ENCODE data around the gene INSM1.

Gene INSM1

GRCh38 chr20:20410678-20411077 is 42.8 kb downstream of the INSM1 start:
- no peak overlapping the region for H3K4me3 ChIP-seq (ENCODE audit: low read length, poor library complexity, severe bottlenecking)
- no peaks in the 10 kb centered on the region for H3K36me3 ChIP-seq (ENCODE audit: insufficient read depth, low read length)
- no peak overlapping the region for H3K4me2 ChIP-seq (ENCODE audit: low read depth, low read length, poor library complexity, severe bottlenecking)
- TF ChIP-seq EZH2phosphoT487 (IDR thresholded peaks at IDR 0.05; ENCODE audit: borderline replicate concordance): no peak
- TF ChIP-seq, protein P1, sequence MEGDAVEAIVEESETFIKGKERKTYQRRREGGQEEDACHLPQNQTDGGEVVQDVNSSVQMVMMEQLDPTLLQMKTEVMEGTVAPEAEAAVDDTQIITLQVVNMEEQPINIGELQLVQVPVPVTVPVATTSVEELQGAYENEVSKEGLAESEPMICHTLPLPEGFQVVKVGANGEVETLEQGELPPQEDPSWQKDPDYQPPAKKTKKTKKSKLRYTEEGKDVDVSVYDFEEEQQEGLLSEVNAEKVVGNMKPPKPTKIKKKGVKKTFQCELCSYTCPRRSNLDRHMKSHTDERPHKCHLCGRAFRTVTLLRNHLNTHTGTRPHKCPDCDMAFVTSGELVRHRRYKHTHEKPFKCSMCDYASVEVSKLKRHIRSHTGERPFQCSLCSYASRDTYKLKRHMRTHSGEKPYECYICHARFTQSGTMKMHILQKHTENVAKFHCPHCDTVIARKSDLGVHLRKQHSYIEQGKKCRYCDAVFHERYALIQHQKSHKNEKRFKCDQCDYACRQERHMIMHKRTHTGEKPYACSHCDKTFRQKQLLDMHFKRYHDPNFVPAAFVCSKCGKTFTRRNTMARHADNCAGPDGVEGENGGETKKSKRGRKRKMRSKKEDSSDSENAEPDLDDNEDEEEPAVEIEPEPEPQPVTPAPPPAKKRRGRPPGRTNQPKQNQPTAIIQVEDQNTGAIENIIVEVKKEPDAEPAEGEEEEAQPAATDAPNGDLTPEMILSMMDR (conservative IDR thresholded peaks at IDR 0.05; ENCODE audit: low read length): no peak
- H3K79me2 ChIP-seq (ENCODE audit: insufficient read depth, low read length): no peaks in the 10 kb centered on the region
- no peak overlapping the region for H3K9ac ChIP-seq (ENCODE audit: low read depth, low read length, poor library complexity, severe bottlenecking)
- no peaks in the 10 kb centered on the region for H3K27me3 ChIP-seq (ENCODE audit: insufficient read depth, low read length, poor library complexity, severe bottlenecking)
- no peak overlapping the region for H2AFZ ChIP-seq (ENCODE audit: low read length)
- no peaks in the 10 kb centered on the region for H3K9me2 ChIP-seq (replicated peaks; ENCODE audit: low read depth, low read length)
- H4K20me1 ChIP-seq (ENCODE audit: insufficient read depth, low read length, poor library complexity, severe bottlenecking): no peaks in the 10 kb centered on the region
- no peaks in the 10 kb centered on the region for H3K9me3 ChIP-seq (ENCODE audit: insufficient read depth, low read depth, low read length)
- no peaks in the 10 kb centered on the region for H3F3A ChIP-seq (ENCODE audit: low read depth)
- no peaks in the 10 kb centered on the region for H3K4me1 ChIP-seq (ENCODE audit: insufficient read depth, low read length, poor library complexity, severe bottlenecking)

- Histone ChIP-seq H3K4me1 (ENCODE audit: insufficient read depth, low read length, poor library complexity, severe bottlenecking) (no peaks in the 10 kb centered on the region), H3K4me3 (ENCODE audit: low read length, poor library complexity, severe bottlenecking) (no peak overlapping the region), H3F3A (ENCODE audit: low read depth) (no peaks in the 10 kb centered on the region), H4K20me1 (ENCODE audit: insufficient read depth, low read length, poor library complexity, severe bottlenecking) (no peaks in the 10 kb centered on the region), H3K36me3 (ENCODE audit: insufficient read depth, low read length) (no peaks in the 10 kb centered on the region), H3K4me2 (ENCODE audit: low read depth, low read length, poor library complexity, severe bottlenecking) (no peak overlapping the region), H3K79me2 (ENCODE audit: insufficient read depth, low read length) (no peaks in the 10 kb centered on the region), H2AFZ (ENCODE audit: low read length) (no peak overlapping the region), H3K27me3 (ENCODE audit: insufficient read depth, low read length, poor library complexity, severe bottlenecking) (no peaks in the 10 kb centered on the region), H3K9me3 (ENCODE audit: insufficient read depth, low read depth, low read length) (no peaks in the 10 kb centered on the region), H3K9me2 (replicated peaks; ENCODE audit: low read depth, low read length) (no peaks in the 10 kb centered on the region), H3K9ac (ENCODE audit: low read depth, low read length, poor library complexity, severe bottlenecking) (no peak overlapping the region)
- no peak for TF ChIP-seq EZH2phosphoT487 (IDR thresholded peaks at IDR 0.05; ENCODE audit: borderline replicate concordance)
- TF ChIP-seq, protein P1 (conservative IDR thresholded peaks at IDR 0.05; ENCODE audit: low read length): no peak
These were observed 43.5 kb downstream of the INSM1 start for GRCh38 chr20:20411402-20411801.

DNA sequence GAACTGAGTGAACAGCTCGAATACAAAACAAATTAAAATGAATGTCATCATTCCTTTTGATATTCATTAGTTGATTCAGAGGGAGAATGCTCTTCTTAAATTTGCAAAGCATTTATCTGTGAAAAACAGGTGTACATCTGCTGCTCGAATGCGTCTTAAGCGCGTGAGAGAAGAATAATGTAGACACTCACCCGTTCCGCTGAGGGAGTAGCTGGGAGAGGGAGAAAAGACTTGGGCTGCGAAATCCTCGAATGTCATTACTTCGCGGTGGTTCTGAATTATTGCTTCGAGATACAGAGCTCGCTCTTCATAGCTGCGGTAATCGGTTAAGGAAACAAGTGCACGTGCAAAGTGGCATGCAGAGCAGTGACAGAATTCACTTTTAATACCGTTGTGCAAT is 43.9 kb downstream of the INSM1 start:
- Histone ChIP-seq H3K4me3 (ENCODE audit: low read length, poor library complexity, severe bottlenecking) (no peak overlapping the region), H4K20me1 (ENCODE audit: insufficient read depth, low read length, poor library complexity, severe bottlenecking) (no peaks in the 10 kb centered on the region), H3K9me3 (ENCODE audit: insufficient read depth, low read depth, low read length) (no peaks in the 10 kb centered on the region), H3K9me2 (replicated peaks; ENCODE audit: low read depth, low read length) (no peaks in the 10 kb centered on the region), H3K4me1 (ENCODE audit: insufficient read depth, low read length, poor library complexity, severe bottlenecking) (no peaks in the 10 kb centered on the region), H3K36me3 (ENCODE audit: insufficient read depth, low read length) (no peaks in the 10 kb centered on the region), H3K27me3 (ENCODE audit: insufficient read depth, low read length, poor library complexity, severe bottlenecking) (no peaks in the 10 kb centered on the region), H3K9ac (ENCODE audit: low read depth, low read length, poor library complexity, severe bottlenecking) (no peak overlapping the region), H3K4me2 (ENCODE audit: low read depth, low read length, poor library complexity, severe bottlenecking) (no peak overlapping the region), H3K79me2 (ENCODE audit: insufficient read depth, low read length) (no peaks in the 10 kb centered on the region), H2AFZ (ENCODE audit: low read length) (no peak overlapping the region), H3F3A (ENCODE audit: low read depth) (no peaks in the 10 kb centered on the region)
- no peak for TF ChIP-seq EZH2phosphoT487 (IDR thresholded peaks at IDR 0.05; ENCODE audit: borderline replicate concordance)
- TF ChIP-seq, protein P1 (conservative IDR thresholded peaks at IDR 0.05; ENCODE audit: low read length): no peak

Measured in Loucy (cell line).